HG03103 (cell line): Measurements from ENCODE around the gene NDUFAF3.

Experiments
- ATAC-seq: cut with Tn5 transposase; IDR thresholded peaks from one replicate; pipeline ENCODE4 v1.9.1; 2021; ENCODE audit warnings: low read depth; ENCODE audit not compliant: unreplicated experiment

Gene NDUFAF3

GRCh38 chr3:49021813-49022687 lies at the start of gene NDUFAF3:
Gene NDUFAF3 (plus strand): TSS chr3:49022121. CDS start chr3:49022145, 24 bp downstream.
- peak; percentile 43 for ATAC-seq

- no peak for ATAC-seq
These were observed 47.7 kb upstream of the NDUFAF3 start for GRCh38 chr3:48974076-48974864.

- ATAC-seq, result no peak
These were observed 42.5 kb upstream of the NDUFAF3 start for GRCh38 chr3:48979451-48979850.

- ATAC-seq, result no peak
These were observed 41.6 kb upstream of the NDUFAF3 start for GRCh38 chr3:48980295-48980694.

- no peak for ATAC-seq
These were observed 39.9 kb upstream of the NDUFAF3 start for GRCh38 chr3:48982016-48982415.

- no peak for ATAC-seq
These were observed 39.2 kb upstream of the NDUFAF3 start for GRCh38 chr3:48982686-48983085.

- no peak for ATAC-seq
These were observed 38.8 kb upstream of the NDUFAF3 start for GRCh38 chr3:48983096-48983495.

GRCh38 chr3:48984663-48985062 lies 37.3 kb upstream of the NDUFAF3 start:
- no peak for ATAC-seq

- ATAC-seq, result no peak
These were observed 36.0 kb upstream of the NDUFAF3 start for GRCh38 chr3:48985831-48986376.

- ATAC-seq, result no peak
These were observed 32.7 kb upstream of the NDUFAF3 start for GRCh38 chr3:48989126-48989795.

- ATAC-seq, result peak; percentile 48
These were observed 31.9 kb upstream of the NDUFAF3 start, which contains the start of gene P4HTM for GRCh38 chr3:48989796-48990635. Gene P4HTM (plus strand): TSS chr3:48990241. CDS start chr3:48990257, 16 bp downstream.

GRCh38 chr3:48990636-48991469 lies 31.1 kb upstream of the NDUFAF3 start:
- ATAC-seq, result peak; percentile 20

- ATAC-seq, result no peak
These were observed 29.9 kb upstream of the NDUFAF3 start for GRCh38 chr3:48991851-48992545.

- ATAC-seq, result no peak
These were observed 28.1 kb upstream of the NDUFAF3 start for GRCh38 chr3:48993834-48994233.

GRCh38 chr3:48996640-48997039 lies 25.3 kb upstream of the NDUFAF3 start:
- ATAC-seq, result no peak

- ATAC-seq, result no peak
These were observed 24.8 kb upstream of the NDUFAF3 start for GRCh38 chr3:48997102-48997635.

- ATAC-seq, result no peak
These were observed 23.9 kb upstream of the NDUFAF3 start for GRCh38 chr3:48997714-48998637.
